HUDEP-2 (cell line): ENCODE results near the gene CNNM3.

Experiments
- DNase-seq, 76 experiments: peaks; one replicate each; lab custom pipeline; 2025; ENCODE audit not compliant: unreplicated experiment in 76 of 76; lab: John Stamatoyannopoulos, UW

Gene CNNM3

DNA sequence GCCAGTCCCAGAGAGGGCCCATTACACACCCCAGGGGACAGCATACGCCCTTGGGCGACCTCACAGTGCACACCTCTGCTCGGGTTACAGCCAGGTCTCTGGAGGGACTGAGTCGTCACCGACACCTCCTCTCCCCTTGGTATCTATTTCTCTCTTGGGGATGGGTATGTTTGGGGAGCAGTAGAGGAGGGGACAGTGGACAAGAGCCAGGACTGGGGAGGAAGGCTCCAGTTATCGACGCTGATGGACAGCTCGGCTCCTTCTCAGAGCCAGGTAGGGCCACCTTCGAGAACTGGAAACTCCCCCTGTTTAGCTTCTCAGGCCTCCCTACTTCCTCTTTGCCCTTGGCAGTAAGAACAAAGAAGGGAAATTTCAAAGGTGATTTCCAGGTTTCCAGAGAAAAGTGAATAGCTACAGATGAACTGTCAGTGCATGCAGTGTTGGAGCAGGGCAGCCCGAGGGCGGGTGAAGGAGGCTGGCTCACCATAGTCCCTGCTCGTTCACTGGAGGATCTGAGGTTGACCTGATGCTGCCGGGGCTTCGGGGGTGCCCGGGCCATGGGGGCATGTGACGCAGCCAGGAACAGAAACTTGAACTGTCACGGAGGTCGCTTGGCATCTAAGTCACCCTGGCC is 58.2 kb downstream of the CNNM3 start:
- no peak for DNase-seq

DNA sequence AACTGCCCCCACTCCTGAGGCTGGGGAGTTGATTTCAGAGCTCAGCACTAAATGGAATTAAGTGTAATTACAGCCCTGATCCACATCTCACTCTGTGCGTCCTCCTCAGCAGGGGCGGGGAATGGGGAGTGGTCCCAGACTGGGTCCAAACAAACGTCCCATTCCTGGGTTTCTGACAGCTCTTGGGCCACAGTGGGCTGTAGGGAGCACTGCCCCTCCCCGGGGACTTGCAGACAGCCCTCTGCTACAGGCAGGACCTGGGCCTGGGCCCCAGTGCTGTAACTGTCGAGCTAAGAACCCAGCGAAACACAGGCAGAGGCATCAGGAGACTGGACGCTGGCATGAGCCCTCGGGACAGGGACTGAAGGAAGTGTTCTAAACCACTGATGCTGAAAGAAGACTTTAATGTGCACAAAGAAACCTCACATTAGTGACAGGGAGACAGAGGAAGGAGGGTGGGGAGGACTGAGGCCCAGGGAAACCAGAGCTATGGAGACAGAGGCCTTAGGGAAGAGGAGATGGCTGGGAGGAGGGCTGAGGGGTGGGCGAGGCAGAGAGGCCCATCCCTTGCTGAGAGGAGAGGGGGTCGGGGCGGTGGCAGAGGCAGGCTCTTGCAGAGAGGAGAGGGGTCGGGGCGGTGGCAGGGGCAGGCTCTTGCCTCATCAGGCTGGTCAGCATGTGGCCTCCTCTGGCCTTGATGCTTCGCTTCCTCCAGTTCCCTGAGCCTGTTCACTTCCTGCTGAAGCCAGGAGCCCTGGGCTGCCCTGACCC is 59.6 kb downstream of the CNNM3 start:
- peak in 1 of 76 experiments; percentile 16 for DNase-seq

DNA sequence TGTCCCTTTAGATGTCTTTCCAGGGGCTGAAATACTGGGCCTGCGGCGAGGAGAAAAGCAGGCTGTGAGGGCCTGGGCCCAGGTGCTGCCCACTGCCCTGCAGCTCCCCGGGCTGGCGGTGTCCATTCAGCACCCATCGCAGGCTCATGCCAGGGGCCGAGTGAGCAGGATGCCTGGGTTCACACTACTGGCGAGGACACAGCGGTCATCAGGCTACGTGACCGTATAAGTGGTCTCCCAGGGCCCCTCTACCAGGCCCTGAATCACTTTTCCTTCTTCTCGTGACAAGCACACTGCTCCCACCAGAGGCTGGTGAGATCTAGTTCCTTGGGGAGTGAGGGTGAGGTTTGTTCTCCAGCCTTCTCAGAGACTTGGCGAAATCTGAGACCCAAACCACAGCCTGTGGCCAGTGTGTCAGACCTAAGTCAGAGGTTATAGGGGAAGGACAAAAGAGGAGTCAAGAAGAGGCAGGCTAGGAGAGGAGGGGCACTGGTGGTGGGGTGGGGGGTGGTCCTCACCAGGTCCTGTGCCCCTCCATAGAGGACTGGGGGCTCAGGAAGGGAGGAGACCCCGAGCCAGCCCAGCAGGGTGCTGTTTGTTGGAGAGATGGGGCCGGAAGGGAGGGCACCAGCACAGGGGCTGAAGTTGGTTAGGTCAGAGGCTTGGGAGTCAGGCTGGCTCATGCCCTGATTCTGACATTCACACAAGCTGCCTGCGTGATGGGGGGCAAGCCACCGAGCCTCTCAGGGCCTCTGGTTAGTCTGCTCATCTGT is 60.4 kb downstream of the CNNM3 start:
- DNase-seq, result no peak

DNA sequence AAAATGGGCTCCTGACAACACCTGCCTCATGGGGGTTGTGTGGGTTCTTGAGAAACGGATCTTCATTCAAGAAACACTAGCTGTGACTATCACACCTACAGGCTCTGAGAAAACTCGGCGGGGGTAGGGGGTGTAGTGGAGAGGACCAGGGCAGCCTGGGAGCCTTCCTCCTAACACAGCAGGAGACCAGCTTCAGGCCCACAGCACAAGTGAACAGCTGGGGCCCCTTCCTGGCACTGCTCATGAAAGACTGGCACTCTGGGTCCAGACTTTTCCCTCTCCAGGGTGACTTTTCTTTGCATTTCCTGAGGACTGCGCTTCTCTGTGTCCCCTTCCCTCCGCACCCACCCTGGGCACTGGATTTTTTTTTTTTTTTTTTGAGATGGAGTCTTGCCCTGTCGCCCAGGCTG is 61.0 kb downstream of the CNNM3 start:
- DNase-seq, result peak in 3 of 76 experiments; percentile 21 to 38 (median 36)

DNA sequence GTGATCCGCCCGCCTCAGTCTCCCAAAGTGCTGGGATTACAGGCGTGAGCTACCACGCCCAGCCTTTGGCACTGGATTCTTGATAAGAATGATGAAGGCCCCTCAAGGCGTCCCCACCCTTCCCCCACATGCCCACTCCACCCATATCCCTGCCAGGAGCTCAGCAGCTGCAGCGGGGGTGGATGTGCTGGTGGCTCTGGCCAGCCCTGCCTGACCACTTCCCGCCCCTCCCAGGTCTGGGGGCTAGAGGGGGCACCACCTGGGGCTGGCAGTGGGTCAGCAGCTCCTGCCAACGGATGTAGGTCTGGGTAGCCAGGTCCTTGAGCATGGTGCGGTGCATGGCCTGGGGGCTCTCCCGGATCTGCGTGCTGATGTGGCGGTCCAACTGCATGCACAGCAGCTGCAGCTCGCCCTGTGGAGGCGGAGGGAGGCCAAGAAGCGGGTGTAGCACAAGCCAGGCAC is 61.6 kb downstream of the CNNM3 start:
- DNase-seq, result peak in 68 of 76 experiments; percentile 3 to 82 (median 60)

DNA sequence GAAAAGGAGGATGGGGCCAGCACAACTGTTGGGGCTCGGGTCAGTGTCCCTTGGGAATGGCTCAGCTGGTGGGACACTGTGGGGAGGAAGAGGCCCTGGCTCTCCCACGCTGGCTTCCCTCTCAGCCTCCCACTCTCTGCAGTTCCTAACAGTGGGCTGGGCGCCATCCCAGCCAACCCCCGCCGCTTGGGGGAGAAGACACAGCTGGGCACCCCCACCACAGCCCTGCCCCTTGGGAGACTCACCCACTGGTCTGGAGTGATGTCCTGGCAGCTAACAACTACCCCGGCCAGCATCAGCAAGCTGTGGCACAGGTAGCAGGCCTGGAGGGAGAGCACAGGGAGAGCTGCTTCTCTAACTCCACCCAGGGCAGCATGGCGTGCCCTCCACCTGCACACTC is 62.1 kb downstream of the CNNM3 start:
- DNase-seq, result peak in 1 of 76 experiments; percentile 37

DNA sequence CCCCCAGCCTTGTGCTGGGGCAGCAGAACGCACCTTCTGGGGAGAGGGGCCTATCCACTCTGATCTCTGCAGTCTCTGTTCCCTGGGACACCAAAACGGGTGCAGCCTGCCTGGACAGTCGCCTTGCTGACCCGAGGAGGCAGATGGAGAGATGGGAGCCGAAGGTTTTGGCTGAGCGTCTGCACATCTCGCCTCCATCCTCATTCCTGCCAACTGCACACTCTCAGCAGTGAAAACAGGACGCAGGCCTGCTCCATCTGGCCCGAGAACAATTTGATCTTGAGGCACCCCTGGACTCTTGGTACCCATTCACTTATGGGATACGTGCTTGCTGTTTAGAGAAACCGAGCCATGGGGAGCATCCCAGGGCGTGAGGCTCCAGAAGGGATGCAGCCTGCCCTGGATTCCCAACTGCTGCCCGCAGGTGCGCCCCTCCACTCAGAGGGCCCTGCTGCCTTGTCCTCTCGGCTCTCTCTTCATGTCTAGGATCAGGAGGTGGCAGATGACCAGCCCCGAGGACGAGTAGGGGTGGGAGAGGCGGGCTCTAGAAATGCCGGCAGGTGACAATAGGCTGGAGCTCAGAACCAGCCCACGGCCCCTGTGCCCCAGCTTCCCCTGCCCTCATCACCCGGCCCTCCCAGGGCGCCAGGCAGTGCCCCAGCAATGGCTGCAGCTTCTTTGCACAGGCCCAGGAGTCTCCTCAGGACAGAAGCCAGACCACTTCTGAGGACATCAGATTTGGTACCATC is 62.9 kb downstream of the CNNM3 start:
- no peak for DNase-seq

DNA sequence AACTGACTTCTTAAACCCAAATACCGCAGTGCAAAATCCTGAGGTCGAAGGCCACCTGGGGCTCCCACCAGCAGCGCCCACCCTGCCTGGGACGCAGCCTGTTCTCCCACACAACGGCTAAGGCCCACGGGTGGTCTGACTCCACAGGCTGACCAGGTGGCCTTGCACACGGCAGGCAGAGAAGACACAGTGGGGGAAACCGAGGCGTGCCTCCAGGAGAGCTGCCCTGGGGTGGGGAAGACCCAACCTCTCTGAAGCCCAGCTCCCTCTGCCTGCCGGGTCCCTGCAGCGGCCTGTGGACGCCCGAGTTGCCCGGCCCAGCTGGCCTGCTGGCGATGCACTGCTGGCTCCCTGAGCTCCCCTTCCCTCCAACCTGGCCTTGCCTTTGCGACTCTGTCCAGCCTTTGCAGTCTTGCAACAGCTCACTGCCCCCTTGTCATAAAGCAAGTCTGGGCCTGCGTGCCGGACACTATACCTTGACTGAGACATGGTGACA is 63.5 kb downstream of the CNNM3 start:
- DNase-seq, result no peak

DNA sequence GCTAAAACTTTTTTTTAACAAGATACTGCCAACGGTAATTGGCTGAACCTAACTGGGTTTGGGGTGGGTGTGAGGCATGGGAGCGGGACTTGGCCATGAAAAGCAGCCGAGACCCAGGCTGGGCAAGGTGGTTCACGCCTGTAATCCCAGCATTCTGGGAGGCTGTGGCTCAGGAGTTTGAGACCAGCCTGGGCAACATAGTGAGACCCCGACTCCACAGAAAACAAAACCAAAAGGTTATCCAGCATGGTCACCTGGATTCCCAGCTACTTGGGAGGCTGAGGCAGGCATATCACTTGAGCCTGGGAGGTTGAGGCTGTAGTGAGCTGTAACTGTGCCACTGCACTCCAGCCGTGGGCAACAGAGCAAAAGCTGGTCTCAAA is 64.8 kb downstream of the CNNM3 start:
- no peak for DNase-seq

DNA sequence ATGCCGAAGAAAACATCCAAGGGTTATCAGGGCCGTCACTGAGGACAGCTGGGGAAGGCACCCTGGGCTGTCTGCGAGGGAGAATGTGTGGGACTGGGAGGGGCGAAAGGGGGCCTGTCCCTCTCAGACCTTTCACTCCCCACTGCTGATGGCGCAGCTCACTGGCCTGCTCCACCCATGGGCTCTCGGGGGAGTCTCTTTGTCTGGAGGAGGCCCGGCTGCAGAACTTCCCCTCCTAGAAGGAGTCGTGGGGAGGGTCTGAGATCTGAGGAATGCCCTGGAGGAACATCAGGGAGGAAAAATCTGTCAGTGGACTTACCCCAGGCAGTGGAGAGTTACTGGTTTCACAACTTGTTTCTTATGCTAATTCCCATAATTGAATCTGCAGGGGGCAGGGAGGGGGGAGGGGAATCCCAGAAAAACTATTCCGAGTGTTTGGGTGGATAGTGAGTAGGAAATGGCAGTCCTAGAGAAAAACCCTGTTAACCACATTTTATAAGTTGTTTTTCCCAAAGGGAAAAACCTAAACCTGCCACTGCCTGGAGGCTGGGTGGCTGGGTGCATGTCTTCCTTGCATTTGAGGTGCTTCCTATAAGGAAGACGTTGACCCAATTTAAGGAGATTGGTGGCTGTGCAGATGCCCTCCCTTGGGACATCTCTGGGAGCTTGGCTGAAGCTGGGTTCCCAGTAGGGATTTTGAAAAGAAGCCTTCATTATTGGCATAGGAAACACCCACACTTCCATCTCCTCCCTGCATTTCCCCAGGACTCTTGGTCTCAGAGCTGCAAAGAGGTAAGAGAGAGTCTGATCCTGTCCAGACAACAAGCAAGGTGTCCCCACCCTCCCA is 65.5 kb downstream of the CNNM3 start:
- peak in 1 of 76 experiments; percentile 17 for DNase-seq

DNA sequence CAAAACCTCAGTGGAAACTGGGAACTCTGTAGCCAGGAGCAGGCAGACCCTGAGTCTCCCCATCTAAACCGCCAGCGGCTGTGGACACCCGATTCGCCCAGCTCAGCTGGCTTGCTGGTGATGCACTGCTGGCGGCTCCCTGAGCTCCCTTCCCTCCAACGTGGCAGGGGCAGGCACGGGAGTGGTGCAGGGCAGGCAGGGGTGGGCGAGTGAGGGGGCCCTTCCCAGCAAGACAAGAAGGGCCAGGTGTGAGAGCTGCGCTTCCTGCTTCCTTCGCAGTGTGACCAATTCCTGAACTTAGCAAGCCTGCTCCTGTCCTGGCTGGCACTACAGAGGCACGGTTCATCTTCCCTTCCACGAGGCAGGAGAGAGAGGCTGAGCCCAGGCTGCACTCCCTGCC is 66.2 kb downstream of the CNNM3 start:
- no peak for DNase-seq

DNA sequence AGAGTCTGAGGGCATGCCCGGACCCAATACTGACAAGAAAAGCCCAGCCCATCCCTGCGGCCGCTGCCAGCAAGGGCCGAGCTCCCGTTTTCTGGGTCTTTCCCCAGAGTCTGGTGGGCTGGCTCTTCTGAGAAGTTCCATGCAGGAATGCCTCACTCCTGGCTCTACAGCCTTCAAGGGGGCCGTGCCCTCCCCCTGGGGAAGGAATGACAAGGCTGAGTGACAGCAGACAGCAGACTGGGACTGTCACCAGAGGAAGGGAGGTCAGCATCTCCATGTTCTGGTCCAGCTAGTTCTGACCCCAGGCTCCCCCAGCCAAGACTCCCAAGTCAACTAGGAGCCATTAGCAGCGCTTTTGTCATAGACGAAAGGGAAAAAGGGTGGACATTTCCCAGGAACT is 66.8 kb downstream of the CNNM3 start:
- DNase-seq, result no peak

DNA sequence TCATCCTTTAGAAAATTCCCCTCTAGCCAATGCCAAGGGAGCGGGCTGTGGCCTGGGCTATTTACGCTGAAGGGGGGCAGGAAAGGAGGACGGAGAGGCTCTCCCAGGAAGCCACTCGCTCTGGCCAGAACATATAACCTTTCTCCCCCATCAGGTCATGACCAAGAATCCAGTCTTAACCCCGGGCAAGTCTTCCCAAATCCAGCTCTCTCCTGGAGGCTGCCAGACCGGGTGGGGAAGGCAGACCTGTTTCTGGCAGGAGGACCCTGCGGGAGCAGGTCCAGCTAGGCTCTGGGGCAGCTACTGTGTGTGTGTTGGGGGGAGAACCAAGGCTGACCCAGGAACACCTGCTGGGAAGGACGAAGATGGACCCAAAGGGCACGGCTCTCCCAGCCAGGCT is 67.2 kb downstream of the CNNM3 start:
- DNase-seq, result no peak
